GM18505 (cell line): ENCODE measurements around the gene KCNIP1.

ENCODE experiments used
- ATAC-seq: cut with Tn5 transposase; IDR thresholded peaks from one replicate; pipeline ENCODE4 v1.9.1; 2021; ENCODE audit not compliant: unreplicated experiment
- POLR2A ChIP-seq: IDR thresholded peaks from 4 replicates; pipeline ENCODE4 v1.6.1; 2011; ENCODE audit warnings: borderline replicate concordance; ENCODE audit not compliant: insufficient read depth, insufficient read length; ENCODE audit errors: extremely low read depth

KCNIP1 gene

GRCh38 chr5:170627271-170627670, 123.5 kb downstream of the KCNIP1 start:
- TF ChIP-seq POLR2A: no peak
- ATAC-seq: no peak

- no peak for TF ChIP-seq POLR2A
- no peak for ATAC-seq
Observed at GRCh38 chr5:170628028-170628427, 124.2 kb downstream of the KCNIP1 start.

GRCh38 chr5:170628691-170629565, 125.1 kb downstream of the KCNIP1 start:
- no peak for TF ChIP-seq POLR2A
- ATAC-seq: no peak

- no peak for TF ChIP-seq POLR2A
Observed at GRCh38 chr5:170629566-170630175, 125.9 kb downstream of the KCNIP1 start.

GRCh38 chr5:170630226-170630625, 126.4 kb downstream of the KCNIP1 start:
- no peak for ATAC-seq
- no peak for TF ChIP-seq POLR2A

More at GRCh38 chr5:170629566-170630175, 125.9 kb downstream of the KCNIP1 start:
- no peak for ATAC-seq

- no peak for TF ChIP-seq POLR2A
- ATAC-seq: no peak
Observed at GRCh38 chr5:170630711-170631141, 126.9 kb downstream of the KCNIP1 start.

- ATAC-seq: no peak
- no peak for TF ChIP-seq POLR2A
Observed at GRCh38 chr5:170631466-170632195, 127.8 kb downstream of the KCNIP1 start.

- no peak for ATAC-seq
- TF ChIP-seq POLR2A: no peak
Observed at GRCh38 chr5:170632266-170632984, 128.6 kb downstream of the KCNIP1 start.

GRCh38 chr5:170632985-170633234, 129.1 kb downstream of the KCNIP1 start:
- no peak for ATAC-seq

GRCh38 chr5:170633235-170634081, 129.6 kb downstream of the KCNIP1 start:
- no peak for TF ChIP-seq POLR2A
- ATAC-seq: no peak

More at GRCh38 chr5:170632985-170633234, 129.1 kb downstream of the KCNIP1 start:
- TF ChIP-seq POLR2A: no peak

- ATAC-seq: no peak
- no peak for TF ChIP-seq POLR2A
Observed at GRCh38 chr5:170634256-170634990, 130.6 kb downstream of the KCNIP1 start.

GRCh38 chr5:170635706-170636105, 131.9 kb downstream of the KCNIP1 start:
- ATAC-seq: no peak
- TF ChIP-seq POLR2A: no peak
